ACC112 (cell line): ENCODE results near the gene C1R.

Source experiments
- H2AFZ ChIP-seq: fragments of 200-600 bp; sonication (generic); one replicate; pipeline ENCODE4 v1.6.0; 2017; ENCODE audit warnings: antibody characterized with exemption, low read length; ENCODE audit not compliant: unreplicated experiment
- H3K27ac ChIP-seq: fragments of 200-600 bp; sonication (generic); 2 replicates; pipeline ENCODE4 v1.5.1; 2014; ENCODE audit warnings: low read depth, mild to moderate bottlenecking, antibody characterized with exemption, low read length, moderate library complexity
- H3K27me3 ChIP-seq: fragments of 200-600 bp; sonication (generic); 2 replicates; pipeline ENCODE4 v1.6.1; 2014; ENCODE audit warnings: mild to moderate bottlenecking, antibody characterized with exemption, low read length, moderate library complexity, mixed read lengths; ENCODE audit not compliant: insufficient read depth
- H3K36me3 ChIP-seq: fragments of 200-600 bp; sonication (generic); 2 replicates; pipeline ENCODE4 v1.6.1; 2016; ENCODE audit warnings: mild to moderate bottlenecking, antibody characterized with exemption, low read length, moderate library complexity, mixed read lengths; ENCODE audit not compliant: insufficient read depth
- H3K4me1 ChIP-seq: fragments of 200-600 bp; sonication (generic); one replicate; pipeline ENCODE4 v1.6.1; 2016; ENCODE audit warnings: low read length, mixed read lengths; ENCODE audit not compliant: insufficient read depth, unreplicated experiment, control insufficient read depth
- H3K4me3 ChIP-seq: fragments of 200-600 bp; sonication (generic); 2 replicates; pipeline ENCODE4 v1.5.1; 2014; ENCODE audit warnings: mild to moderate bottlenecking, low read depth, low read length
- H3K79me2 ChIP-seq: fragments of 200-600 bp; sonication (generic); one replicate; pipeline ENCODE4 v1.6.0; 2016; ENCODE audit warnings: low read length; ENCODE audit not compliant: control insufficient read depth, unreplicated experiment, insufficient read depth

The C1R gene

GRCh38 chr12:7081037-7081436 is 11.2 kb downstream of the C1R start:
- H2AFZ ChIP-seq: no peak overlapping the region
- peaks cover 25% of the 10 kb centered on the region for H3K4me1 ChIP-seq
- H3K4me3 ChIP-seq: no peak overlapping the region
- H3K36me3 ChIP-seq: peaks cover 38% of the 10 kb centered on the region
- H3K27me3 ChIP-seq: no peaks in the 10 kb centered on the region
- H3K79me2 ChIP-seq: no peaks in the 10 kb centered on the region
- H3K27ac ChIP-seq: no peak overlapping the region

GRCh38 chr12:7079826-7080125 is 12.5 kb downstream of the C1R start:
- Histone ChIP-seq H3K27me3 (no peaks in the 10 kb centered on the region), H3K27ac (peak overlapping the region; percentile 95), H3K4me3 (peak overlapping the region; percentile 65), H2AFZ (no peak overlapping the region), H3K36me3 (peaks cover 26% of the 10 kb centered on the region), H3K79me2 (no peaks in the 10 kb centered on the region), H3K4me1 (peaks cover 29% of the 10 kb centered on the region)

GRCh38 chr12:7078163-7078562 is 14.1 kb downstream of the C1R start:
- H2AFZ ChIP-seq: no peak overlapping the region
- no peaks in the 10 kb centered on the region for H3K79me2 ChIP-seq
- peaks cover 19% of the 10 kb centered on the region for H3K36me3 ChIP-seq
- H3K27me3 ChIP-seq: no peaks in the 10 kb centered on the region
- peaks cover 29% of the 10 kb centered on the region for H3K4me1 ChIP-seq
- no peak overlapping the region for H3K27ac ChIP-seq
- H3K4me3 ChIP-seq: no peak overlapping the region

GRCh38 chr12:7076493-7076892 is 15.8 kb downstream of the C1R start:
- Histone ChIP-seq H2AFZ (no peak overlapping the region), H3K4me3 (no peak overlapping the region), H3K27ac (no peak overlapping the region), H3K79me2 (no peaks in the 10 kb centered on the region), H3K36me3 (peaks cover 7% of the 10 kb centered on the region; the same call in 1 of the 2 replicates), H3K4me1 (peaks cover 29% of the 10 kb centered on the region), H3K27me3 (no peaks in the 10 kb centered on the region)

GRCh38 chr12:7075939-7076338 is 16.3 kb downstream of the C1R start:
- peaks cover 5% of the 10 kb centered on the region; the same call in 1 of the 2 replicates for H3K36me3 ChIP-seq
- no peak overlapping the region for H3K27ac ChIP-seq
- H3K27me3 ChIP-seq: no peaks in the 10 kb centered on the region
- no peak overlapping the region for H2AFZ ChIP-seq
- no peak overlapping the region for H3K4me3 ChIP-seq
- no peaks in the 10 kb centered on the region for H3K79me2 ChIP-seq
- H3K4me1 ChIP-seq: peaks cover 29% of the 10 kb centered on the region

GRCh38 chr12:7075518-7075917 is 16.7 kb downstream of the C1R start:
- H3K4me1 ChIP-seq: peaks cover 28% of the 10 kb centered on the region
- no peak overlapping the region for H3K4me3 ChIP-seq
- H3K27me3 ChIP-seq: no peaks in the 10 kb centered on the region
- H3K27ac ChIP-seq: no peak overlapping the region
- H2AFZ ChIP-seq: no peak overlapping the region
- peaks cover under 1% of the 10 kb centered on the region; the same call in 1 of the 2 replicates for H3K36me3 ChIP-seq
- H3K79me2 ChIP-seq: no peaks in the 10 kb centered on the region

GRCh38 chr12:7073946-7074345 is 18.3 kb downstream of the C1R start:
- H3K27me3 ChIP-seq: no peaks in the 10 kb centered on the region
- no peaks in the 10 kb centered on the region for H3K36me3 ChIP-seq
- H3K4me3 ChIP-seq: no peak overlapping the region
- no peaks in the 10 kb centered on the region for H3K79me2 ChIP-seq
- no peak overlapping the region for H3K27ac ChIP-seq
- peaks cover 15% of the 10 kb centered on the region for H3K4me1 ChIP-seq
- no peak overlapping the region for H2AFZ ChIP-seq

- H2AFZ ChIP-seq: no peak overlapping the region
- H3K79me2 ChIP-seq: no peaks in the 10 kb centered on the region
- no peaks in the 10 kb centered on the region for H3K36me3 ChIP-seq
- H3K27ac ChIP-seq: no peak overlapping the region
- no peak overlapping the region for H3K4me3 ChIP-seq
- H3K4me1 ChIP-seq: peaks cover 9% of the 10 kb centered on the region
- no peaks in the 10 kb centered on the region for H3K27me3 ChIP-seq
These were observed 19.7 kb downstream of the C1R start for GRCh38 chr12:7072554-7072953.

- no peaks in the 10 kb centered on the region for H3K27me3 ChIP-seq
- H3K4me1 ChIP-seq: peaks cover 9% of the 10 kb centered on the region
- H3K4me3 ChIP-seq: no peak overlapping the region
- peaks cover 4% of the 10 kb centered on the region; the same call in 1 of the 2 replicates for H3K36me3 ChIP-seq
- H2AFZ ChIP-seq: no peak overlapping the region
- no peak overlapping the region for H3K27ac ChIP-seq
- no peaks in the 10 kb centered on the region for H3K79me2 ChIP-seq
These were observed 20.2 kb downstream of the C1R start for GRCh38 chr12:7072035-7072434.

GRCh38 chr12:7069386-7069785 is 22.9 kb downstream of the C1R start:
- no peak overlapping the region for H3K27ac ChIP-seq
- no peak overlapping the region for H2AFZ ChIP-seq
- no peak overlapping the region for H3K4me3 ChIP-seq

GRCh38 chr12:7068994-7069346 is 23.3 kb downstream of the C1R start:
- no peaks in the 10 kb centered on the region for H3K79me2 ChIP-seq
- H3K36me3 ChIP-seq: peaks cover 18% of the 10 kb centered on the region; the same call in 1 of the 2 replicates
- H3K27ac ChIP-seq: no peak overlapping the region
- peaks cover 8% of the 10 kb centered on the region for H3K4me1 ChIP-seq
- H2AFZ ChIP-seq: no peak overlapping the region
- H3K27me3 ChIP-seq: no peaks in the 10 kb centered on the region
- H3K4me3 ChIP-seq: no peak overlapping the region

More at GRCh38 chr12:7069386-7069785, 22.9 kb downstream of the C1R start:
- no peaks in the 10 kb centered on the region for H3K79me2 ChIP-seq
- no peaks in the 10 kb centered on the region for H3K27me3 ChIP-seq
- peaks cover 5% of the 10 kb centered on the region for H3K4me1 ChIP-seq
- H3K36me3 ChIP-seq: peaks cover 18% of the 10 kb centered on the region; the same call in 1 of the 2 replicates
